Aorta (tissue), 5 donors: Measurements from ENCODE around the gene OPRD1. TPM values are rescaled to one million over a fixed set of nuclear protein-coding genes. Genes with fewer than 3 reads are reported as not detected.
"Not testable (repeated sequence)": the region's sequence is repeated elsewhere in the genome, so short reads cannot be mapped to it uniquely, and the experiment has no call there.

ENCODE experiments used
- ATAC-seq: fragments of 200-7000 bp; cut with Tn5 transposase; one replicate; pipeline ENCODE4 v1.9.1; 2022; ENCODE audit warnings: moderate library complexity; ENCODE audit not compliant: low FRiP score
- DNase-seq, 2 donors: peaks; one replicate each; pipeline ENCODE4 v3.0.0-alpha.2; 2020
- H3K27ac ChIP-seq, 2 donors: one replicate each; pipeline ENCODE4 v1.5.1; 2013; ENCODE audit warnings: low read length in 2 of 2, mild to moderate bottlenecking in 2 of 2, moderate library complexity in 2 of 2, control low read depth in 1 of 2, inconsistent platforms in 1 of 2, low read depth in 1 of 2
- H3K27me3 ChIP-seq, 2 donors: one replicate each; pipeline ENCODE4 v1.6.1; 2013; ENCODE audit warnings: control low read depth in 1 of 2, low read length in 1 of 2, mild to moderate bottlenecking in 1 of 2, moderate library complexity in 1 of 2; ENCODE audit not compliant: insufficient read depth in 2 of 2, control insufficient read depth in 1 of 2
- H3K36me3 ChIP-seq, 2 donors: one replicate each; pipeline ENCODE4 v1.6.1; 2013; ENCODE audit warnings: control low read depth in 1 of 2, low read length in 1 of 2, mild to moderate bottlenecking in 1 of 2; ENCODE audit not compliant: insufficient read depth in 2 of 2, control insufficient read depth in 1 of 2
- H3K4me1 ChIP-seq, 2 donors: one replicate each; pipeline ENCODE4 v1.6.1; 2013; ENCODE audit warnings: low read length in 2 of 2, control low read depth in 1 of 2, mild to moderate bottlenecking in 1 of 2, moderate library complexity in 1 of 2; ENCODE audit not compliant: insufficient read depth in 2 of 2, control insufficient read depth in 1 of 2
- H3K4me3 ChIP-seq, 2 donors: one replicate each; pipeline ENCODE4 v1.5.1; 2013; ENCODE audit warnings: low read length in 2 of 2, control low read depth in 1 of 2, mild to moderate bottlenecking in 1 of 2
- H3K9me3 ChIP-seq: one replicate; pipeline ENCODE4 v1.6.1; 2013; ENCODE audit warnings: mild to moderate bottlenecking, low read length; ENCODE audit not compliant: control insufficient read depth
- WGBS, 2 donors: extraction: QIAGEN DNeasy Blood & Tissue Kit; methylation state at CpG; one replicate each; pipeline ENCODE4 v1.1.7; 2013; 5-methylcytosine and 5-hydroxymethylcytosine counted together
- intact Hi-C, 2 donors: fragments of 100-400 bp; cut with DNase I; formaldehyde crosslinking; loops; one replicate each; pipeline versions ENCODE4 v1.14.2 to v1.15.0; 2022
- polyA plus RNA-seq, 2 donors: library from polyadenylated mRNA; stranded (reverse); fragments of 200-250 nt; gene quantifications; one replicate each; pipeline ENCODE4 v1.2.3, GENCODE V29; 2013
- total RNA-seq, 2 donors: library from RNA; stranded (reverse); fragmentation: NEBNext Ultra II Directional; extraction: Animal tissue kit (Norgen Biotek cat#: 25700); gene quantifications; one replicate each; pipeline ENCODE4 v1.2.1, GENCODE V29; 2021
- donor health status: healthy with polysubstance abuse.
- donor health status: Bipolar disorder and iron deficiency.
- donor health status: DM: no; HTN: no; CAD: no.
- donor health status: DM: no; HTN: no; CAD: no.
- donor health status: DM: yes; HTN: yes; CAD: no.

OPRD1 gene
- total and polyA plus RNA-seq, 4 donors: not detected

- no peak for ATAC-seq
- 93 to 95% methylated on average over 6 of the region's 6 CpGs for WGBS, 2 donors
- H3K9me3 ChIP-seq: no peaks in the 10 kb centered on the region
Measured at GRCh38 chr1:28779751-28780408, 32.1 kb upstream of the OPRD1 start.

GRCh38 chr1:28781305-28781704 lies 30.7 kb upstream of the OPRD1 start:
- intact Hi-C loops: loop anchor here (10.0 kb wide), 2 partner anchors 253 to 423 kb away; no protein-coding TSS in a partner anchor
- DNase-seq (peak in 1 of 2 donors; percentile 15), ATAC-seq (no peak)
- Histone ChIP-seq H3K9me3 (no peaks in the 10 kb centered on the region), H3K27me3 (no peaks in the 10 kb centered on the region), H3K36me3 (no peaks in the 10 kb centered on the region), H3K4me1 (no peaks in the 10 kb centered on the region), H3K27ac (no peak overlapping the region), H3K4me3 (no peak overlapping the region)
- WGBS, 2 donors: 81 to 84% methylated on average over 11 of the region's 11 CpGs

More at GRCh38 chr1:28779751-28780408, 32.1 kb upstream of the OPRD1 start:
- Histone ChIP-seq H3K27me3 (no peaks in the 10 kb centered on the region), H3K36me3 (no peaks in the 10 kb centered on the region), H3K27ac (no peak overlapping the region), H3K4me3 (no peak overlapping the region), H3K4me1 (no peaks in the 10 kb centered on the region)
- peak in 1 of 2 donors; percentile 36 for DNase-seq
- intact Hi-C loops: loop anchor here (10.0 kb wide), 2 partner anchors 255 to 425 kb away; no protein-coding TSS in a partner anchor

GRCh38 chr1:28782011-28782410 lies 30.0 kb upstream of the OPRD1 start:
- Histone ChIP-seq H3K4me3 (no peak overlapping the region), H3K4me1 (no peaks in the 10 kb centered on the region), H3K27ac (no peak overlapping the region), H3K36me3 (no peaks in the 10 kb centered on the region), H3K27me3 (no peaks in the 10 kb centered on the region), H3K9me3 (no peaks in the 10 kb centered on the region)
- ATAC-seq (no peak), DNase-seq (peak in 1 of 2 donors; percentile 11)
- 47 to 60% methylated on average over 3 of the region's 3 CpGs for WGBS, 2 donors
- intact Hi-C loops: loop anchor here (10.0 kb wide), 2 partner anchors 253 to 423 kb away; no protein-coding TSS in a partner anchor

GRCh38 chr1:28783363-28783762 lies 28.6 kb upstream of the OPRD1 start:
- Histone ChIP-seq H3K27me3 (no peaks in the 10 kb centered on the region), H3K4me3 (no peak overlapping the region), H3K9me3 (no peaks in the 10 kb centered on the region), H3K36me3 (no peaks in the 10 kb centered on the region), H3K4me1 (no peaks in the 10 kb centered on the region), H3K27ac (no peak overlapping the region)
- no peak for ATAC-seq
- intact Hi-C loops: loop anchor here (10.0 kb wide), 2 partner anchors 251 to 421 kb away; no protein-coding TSS in a partner anchor
- DNase-seq: peak in 1 of 2 donors; percentile 9
- 74 to 79% methylated on average over 2 of the region's 2 CpGs for WGBS, 2 donors

- DNase-seq (no peak), ATAC-seq (no peak)
- H3K36me3 ChIP-seq: no peaks in the 10 kb centered on the region
- intact Hi-C loops: loop anchor here (5.0 to 10.0 kb wide), 3 partner anchors 245 to 415 kb away; no protein-coding TSS in a partner anchor
- H3K4me1 ChIP-seq: no peaks in the 10 kb centered on the region
- no peak overlapping the region for H3K4me3 ChIP-seq
- WGBS, 2 donors: 91% methylated on average over 9 of the region's 9 CpGs
- no peaks in the 10 kb centered on the region for H3K27me3 ChIP-seq
- no peak overlapping the region for H3K27ac ChIP-seq
- H3K9me3 ChIP-seq: no peaks in the 10 kb centered on the region
Measured at GRCh38 chr1:28789412-28789811, 22.6 kb upstream of the OPRD1 start.

GRCh38 chr1:28789816-28790215 lies 22.2 kb upstream of the OPRD1 start:
- DNase-seq (peak in 1 of 2 donors; percentile 58), ATAC-seq (no peak)
- 74 to 75% methylated on average over 6 of the region's 6 CpGs for WGBS, 2 donors
- Histone ChIP-seq H3K36me3 (no peaks in the 10 kb centered on the region), H3K4me3 (no peak overlapping the region), H3K9me3 (no peaks in the 10 kb centered on the region), H3K4me1 (no peaks in the 10 kb centered on the region), H3K27me3 (no peaks in the 10 kb centered on the region), H3K27ac (no peak overlapping the region)
- intact Hi-C loops: loop anchor here (5.0 to 10.0 kb wide), 3 partner anchors 245 to 415 kb away; no protein-coding TSS in a partner anchor

- Histone ChIP-seq H3K36me3 (no peaks in the 10 kb centered on the region), H3K4me1 (no peaks in the 10 kb centered on the region), H3K9me3 (no peaks in the 10 kb centered on the region), H3K27ac (no peak overlapping the region), H3K27me3 (no peaks in the 10 kb centered on the region), H3K4me3 (no peak overlapping the region)
- intact Hi-C loops: no loop called here
- ATAC-seq (no peak), DNase-seq (no peak)
- WGBS, 2 donors: 62 to 63% methylated on average over 12 of the region's 12 CpGs
Measured at GRCh38 chr1:28790377-28791035, 21.5 kb upstream of the OPRD1 start.

- H3K27ac ChIP-seq, intact Hi-C loops, H3K27me3 ChIP-seq, H3K9me3 ChIP-seq, ATAC-seq, H3K4me3 ChIP-seq, DNase-seq, H3K36me3 ChIP-seq, H3K4me1 ChIP-seq: not testable (repeated sequence)
- WGBS, 2 donors: 97 to 100% methylated on average over 2 of the region's 2 CpGs
Measured at GRCh38 chr1:28791929-28792328, 20.0 kb upstream of the OPRD1 start.
